Activated CD4-positive, alpha-beta T cell treated with anti-CD3 and anti-CD28 coated beads, Interleukin-2, amount 10 ng/mL, durations not matched to agents 7 days and 5 days (primary cell): ENCODE data around the gene ADGRG6. TPM values are rescaled to one million over a fixed set of nuclear protein-coding genes. Genes with fewer than 3 reads are reported as not detected.

Experiments used
- CTCF ChIA-PET: fragments of 350-600 bp; sonication (Branson Sonifier 250); formaldehyde crosslinking; loops from one replicate; lab custom pipeline; 2021; ENCODE audit warnings: antibody characterized with exemption; lab: Charles Lee
- POLR2A ChIA-PET: fragments of 350-600 bp; sonication (Branson Sonifier 250); formaldehyde crosslinking; loops from one replicate; lab custom pipeline; 2021; ENCODE audit warnings: antibody characterized with exemption; lab: Charles Lee
- DNase-seq: peaks from one replicate; pipeline ENCODE4 v3.0.0-alpha.2; 2020
- H3K27ac Mint-ChIP-seq: one replicate; pipeline ENCODE4 v1.8.0; 2021; ENCODE audit warnings: mild to moderate bottlenecking, moderate library complexity, mixed read lengths
- H3K27me3 Mint-ChIP-seq: one replicate; pipeline ENCODE4 v1.8.0; 2021; ENCODE audit warnings: mixed read lengths
- H3K36me3 Mint-ChIP-seq: one replicate; pipeline ENCODE4 v1.8.0; 2021; ENCODE audit warnings: low read depth, mixed read lengths
- H3K4me1 Mint-ChIP-seq: one replicate; pipeline ENCODE4 v1.8.0; 2021; ENCODE audit warnings: mixed read lengths
- H3K4me3 Mint-ChIP-seq: one replicate; pipeline ENCODE4 v1.8.0; 2021; ENCODE audit warnings: mild to moderate bottlenecking, moderate library complexity, mixed read lengths
- H3K9me3 Mint-ChIP-seq: one replicate; pipeline ENCODE4 v1.8.0; 2021; ENCODE audit warnings: mixed read lengths
- total RNA-seq, 2 experiments: library from RNA; stranded (reverse); gene quantifications; one replicate each; pipeline ENCODE4 v1.2.3, GENCODE V29; 2021

The ADGRG6 gene
- total RNA-seq, 2 experiments from 2014 or later: 0.35 to 0.52 TPM

DNA sequence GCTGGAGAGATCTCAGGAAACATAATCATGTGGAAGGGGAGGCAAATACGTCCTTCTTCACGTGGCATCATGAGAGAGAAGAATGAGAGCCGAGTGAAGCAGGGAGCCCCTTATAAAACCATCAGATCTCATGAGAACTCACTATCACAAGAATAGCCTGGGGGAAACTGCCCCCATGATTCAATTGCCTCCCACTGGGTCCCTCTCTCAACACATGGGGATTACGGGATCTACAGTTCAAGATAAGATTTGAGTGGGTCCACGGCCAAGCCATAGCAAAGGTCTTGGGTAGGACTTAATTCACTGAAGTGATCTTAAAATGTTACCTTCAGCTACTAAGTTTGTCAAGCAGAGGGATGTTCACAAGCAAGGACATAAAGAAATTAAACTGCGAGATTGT is 162.2 kb downstream of the ADGRG6 start:
- POLR2A ChIA-PET: no interaction called here
- no peak for DNase-seq
- H3K27me3 Mint-ChIP-seq: no peaks in the 10 kb centered on the region
- H3K9me3 Mint-ChIP-seq: peaks cover 14% of the 10 kb centered on the region
- CTCF ChIA-PET: no interaction called here
- no peak overlapping the region for H3K4me3 Mint-ChIP-seq
- H3K36me3 Mint-ChIP-seq: no peaks in the 10 kb centered on the region
- H3K27ac Mint-ChIP-seq: no peak overlapping the region
- no peaks in the 10 kb centered on the region for H3K4me1 Mint-ChIP-seq

DNA sequence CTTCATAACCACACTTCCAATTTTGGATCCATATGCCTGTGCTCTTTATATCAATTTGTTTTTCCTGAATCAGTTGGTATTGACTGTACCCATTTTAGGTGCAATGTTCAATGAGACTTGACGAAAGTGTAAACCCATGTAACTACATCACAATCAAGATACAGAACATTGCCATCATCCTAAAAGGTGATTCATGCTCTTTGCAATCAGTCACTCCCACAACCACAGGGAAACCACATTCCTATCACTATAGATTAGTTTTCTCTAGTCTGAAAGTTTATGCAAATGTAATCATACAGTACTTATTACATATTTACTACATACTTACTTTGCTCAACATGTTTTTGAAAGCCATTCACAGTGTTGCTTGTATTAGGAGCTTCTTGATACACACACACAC is 167.4 kb downstream of the ADGRG6 start:
- DNase-seq: no peak
- POLR2A ChIA-PET: no interaction called here
- Mint-ChIP-seq H3K27ac (no peak overlapping the region), H3K27me3 (no peaks in the 10 kb centered on the region), H3K4me1 (no peaks in the 10 kb centered on the region), H3K36me3 (no peaks in the 10 kb centered on the region), H3K4me3 (no peak overlapping the region), H3K9me3 (peaks cover 3% of the 10 kb centered on the region)
- CTCF ChIA-PET: no interaction called here

DNA sequence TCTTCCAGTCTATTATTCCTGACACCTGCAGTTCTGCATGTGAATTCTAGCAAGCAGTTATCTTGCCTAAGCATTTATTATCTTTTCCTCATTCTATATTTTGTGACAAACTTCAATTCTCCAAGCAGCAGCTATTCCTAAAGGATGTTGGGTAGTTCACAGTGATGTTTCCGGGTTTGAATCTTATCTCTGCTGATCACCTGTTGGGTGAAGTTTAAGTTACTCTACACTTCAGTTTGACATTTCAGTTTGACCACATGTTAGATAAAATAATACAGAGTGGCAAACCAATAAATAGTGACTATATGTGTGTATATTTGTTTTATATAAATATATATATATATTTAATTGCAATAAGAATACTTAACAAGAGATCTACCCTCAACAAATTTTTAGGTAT is 168.6 kb downstream of the ADGRG6 start:
- CTCF ChIA-PET: no interaction called here
- no peak for DNase-seq

DNA sequence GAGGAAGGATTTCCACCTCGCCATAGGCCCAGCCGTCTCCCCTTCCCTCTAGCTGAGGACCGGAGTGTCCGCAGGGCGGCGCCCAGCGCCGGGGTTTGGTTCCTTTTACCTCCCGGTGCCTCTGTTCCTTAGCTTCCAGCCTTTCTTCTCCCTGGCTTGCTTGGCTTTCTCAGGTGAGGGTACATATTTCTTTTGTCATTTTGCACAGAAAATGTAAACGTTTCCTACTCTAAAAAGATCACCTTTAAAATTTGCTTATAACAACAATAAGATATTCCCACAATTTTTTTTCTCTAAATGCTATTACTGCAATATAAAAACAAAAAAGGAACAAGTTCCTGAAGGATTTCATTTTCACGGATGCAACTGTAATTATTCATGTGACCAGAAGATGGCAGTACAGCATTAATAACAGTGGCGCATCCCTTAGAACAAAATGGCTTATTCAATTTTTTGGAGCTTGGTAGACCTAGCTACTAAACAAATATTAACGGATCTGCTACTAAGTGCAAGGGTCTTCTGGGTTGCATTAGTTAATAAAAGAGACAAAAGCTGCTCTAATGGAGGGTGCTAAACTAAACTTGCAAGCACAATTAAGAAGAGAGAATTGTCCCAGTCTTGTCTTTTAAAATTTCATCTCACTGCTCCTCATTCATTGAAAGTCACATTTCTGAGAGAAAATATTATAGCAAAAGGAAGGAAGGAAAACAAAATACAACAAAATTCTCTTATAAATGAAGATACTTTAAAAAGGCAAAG is 172.9 kb downstream of the ADGRG6 start:
- Mint-ChIP-seq H3K4me3 (no peak overlapping the region), H3K27ac (no peak overlapping the region)
- POLR2A ChIA-PET: no interaction called here

More for the DNA sequence above, 168.6 kb downstream of the ADGRG6 start:
- peaks cover 5% of the 10 kb centered on the region for H3K4me1 Mint-ChIP-seq
- POLR2A ChIA-PET: no interaction called here
- no peaks in the 10 kb centered on the region for H3K27me3 Mint-ChIP-seq
- H3K4me3 Mint-ChIP-seq: no peak overlapping the region
- peaks cover 3% of the 10 kb centered on the region for H3K9me3 Mint-ChIP-seq
- no peaks in the 10 kb centered on the region for H3K36me3 Mint-ChIP-seq
- H3K27ac Mint-ChIP-seq: no peak overlapping the region

DNA sequence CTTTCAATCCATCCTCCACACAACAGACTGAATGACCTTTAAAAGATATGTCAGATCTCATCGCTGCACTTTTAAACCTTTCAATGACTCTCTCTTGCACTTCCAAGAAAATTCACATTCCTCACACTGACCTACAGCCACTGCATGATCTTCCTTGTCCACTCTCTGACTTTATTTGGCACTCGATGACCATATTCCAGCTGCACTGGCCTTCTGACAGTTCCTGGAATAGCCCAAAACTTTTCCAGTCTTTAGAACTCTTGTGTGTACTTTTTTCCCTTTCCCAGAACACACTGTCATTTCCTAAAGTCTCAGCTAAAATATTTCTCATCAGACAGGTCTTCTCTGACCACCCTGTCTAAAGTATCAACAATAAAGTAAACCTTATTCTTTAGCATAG is 174.6 kb downstream of the ADGRG6 start:
- Mint-ChIP-seq H3K27me3 (no peaks in the 10 kb centered on the region), H3K36me3 (no peaks in the 10 kb centered on the region), H3K9me3 (peaks cover 2% of the 10 kb centered on the region), H3K27ac (no peak overlapping the region), H3K4me3 (no peak overlapping the region), H3K4me1 (peaks cover 9% of the 10 kb centered on the region)
- POLR2A ChIA-PET: no interaction called here
- no peak for DNase-seq
- CTCF ChIA-PET: no interaction called here

More for the DNA sequence above, 172.9 kb downstream of the ADGRG6 start:
- DNase-seq: peak; percentile 13
- peaks cover 2% of the 10 kb centered on the region for H3K9me3 Mint-ChIP-seq
- H3K4me1 Mint-ChIP-seq: peaks cover 9% of the 10 kb centered on the region
- CTCF ChIA-PET: interaction anchor here (0.7 to 1.0 kb wide), 6 partner anchors 14 to 953 kb away, joined by 3 to 5 read pairs (median 3); no protein-coding TSS in a partner anchor
- H3K27me3 Mint-ChIP-seq: no peaks in the 10 kb centered on the region
- H3K36me3 Mint-ChIP-seq: no peaks in the 10 kb centered on the region

DNA sequence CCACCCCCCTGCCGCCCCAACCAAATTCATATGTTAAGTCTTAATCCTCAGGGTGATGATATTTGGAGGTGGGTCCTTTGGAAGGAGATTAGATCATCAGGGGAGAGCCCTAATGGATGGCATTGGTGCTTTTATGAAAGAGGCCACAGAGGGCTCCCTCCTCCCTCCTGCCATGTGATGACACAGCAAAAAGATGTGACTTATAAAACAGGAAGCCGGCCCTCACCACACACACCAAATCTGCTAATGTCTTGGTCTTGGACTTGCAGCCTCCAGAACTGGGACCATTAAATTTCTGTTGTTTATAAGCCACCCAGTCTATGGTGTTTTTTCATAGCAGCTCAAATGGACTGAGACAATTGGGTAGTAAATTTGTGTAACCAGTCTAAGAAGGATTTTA is 176.3 kb downstream of the ADGRG6 start:
- Mint-ChIP-seq H3K9me3 (peaks cover 2% of the 10 kb centered on the region), H3K4me1 (peaks cover 9% of the 10 kb centered on the region), H3K4me3 (no peak overlapping the region), H3K27me3 (no peaks in the 10 kb centered on the region), H3K27ac (no peak overlapping the region), H3K36me3 (no peaks in the 10 kb centered on the region)
- ChIA-PET CTCF (no interaction called here), POLR2A (no interaction called here)
- DNase-seq: no peak

DNA sequence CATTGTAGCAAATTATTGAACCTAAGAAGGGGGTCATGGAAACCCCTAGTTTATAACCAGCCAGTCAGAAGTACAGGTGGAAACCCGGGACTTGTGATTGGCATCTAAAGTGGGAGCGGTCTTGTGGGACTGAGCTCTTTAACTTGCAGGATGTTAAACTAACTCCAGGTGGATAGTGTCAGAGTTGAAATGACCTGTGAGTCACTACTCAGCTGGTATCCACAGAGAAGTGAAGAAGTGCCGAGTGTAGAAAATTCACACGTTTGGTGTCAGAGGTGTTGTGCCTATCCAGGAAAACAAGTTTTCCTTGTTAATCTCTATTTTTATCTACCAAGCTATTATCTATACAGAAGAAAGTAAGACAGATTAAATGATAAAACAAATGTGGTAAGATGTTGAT is 179.7 kb downstream of the ADGRG6 start:
- POLR2A ChIA-PET: no interaction called here
- peaks cover 2% of the 10 kb centered on the region for H3K36me3 Mint-ChIP-seq
- peaks cover 2% of the 10 kb centered on the region for H3K27me3 Mint-ChIP-seq
- no peak overlapping the region for H3K4me3 Mint-ChIP-seq
- no peak overlapping the region for H3K27ac Mint-ChIP-seq
- peaks cover 5% of the 10 kb centered on the region for H3K4me1 Mint-ChIP-seq
- CTCF ChIA-PET: no interaction called here
- peaks cover 6% of the 10 kb centered on the region for H3K9me3 Mint-ChIP-seq
- no peak for DNase-seq

DNA sequence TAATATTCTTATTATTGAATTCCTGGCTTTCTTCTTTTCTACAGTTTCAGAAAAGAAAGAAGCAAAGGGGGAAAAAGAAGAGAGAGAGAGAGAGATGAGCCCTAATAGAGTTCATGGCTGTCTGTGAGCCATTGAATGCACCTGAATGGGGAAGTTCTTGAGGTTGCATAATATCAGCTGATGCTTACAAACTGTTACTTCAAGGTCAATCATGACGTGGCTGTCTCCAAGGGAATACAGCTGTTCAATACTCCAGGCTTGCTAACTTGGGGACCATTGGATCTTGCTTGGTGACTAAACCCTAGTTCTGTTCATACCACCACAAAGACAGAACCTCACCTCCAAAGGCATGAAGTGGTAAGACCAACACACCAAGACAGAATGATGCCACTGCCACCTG is 180.4 kb downstream of the ADGRG6 start:
- peaks cover 6% of the 10 kb centered on the region for H3K9me3 Mint-ChIP-seq
- H3K36me3 Mint-ChIP-seq: peaks cover 2% of the 10 kb centered on the region
- no peak overlapping the region for H3K4me3 Mint-ChIP-seq
- peaks cover 2% of the 10 kb centered on the region for H3K27me3 Mint-ChIP-seq
- ChIA-PET POLR2A (no interaction called here), CTCF (no interaction called here)
- peaks cover 5% of the 10 kb centered on the region for H3K4me1 Mint-ChIP-seq
- H3K27ac Mint-ChIP-seq: no peak overlapping the region
- DNase-seq: no peak

DNA sequence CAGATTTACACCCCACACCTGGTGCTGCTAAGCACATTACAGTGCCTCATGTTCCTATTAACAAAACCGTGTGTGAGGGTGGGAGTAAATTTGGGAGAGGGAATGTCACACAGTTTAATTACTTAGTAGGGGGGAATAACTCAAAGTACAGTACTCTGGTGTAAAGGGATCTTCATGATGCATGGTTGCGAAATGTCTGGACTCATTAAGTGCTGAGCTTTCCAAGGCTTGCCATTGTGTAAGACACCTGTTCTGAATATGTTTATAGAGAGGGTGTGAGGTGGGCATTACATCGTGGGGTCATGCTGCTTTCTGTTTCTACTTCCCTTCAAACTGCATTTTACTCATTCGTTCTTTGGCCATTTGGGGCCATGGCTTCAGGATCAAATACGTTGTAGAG is 181.2 kb downstream of the ADGRG6 start:
- DNase-seq: no peak
- H3K27me3 Mint-ChIP-seq: peaks cover 2% of the 10 kb centered on the region
- peaks cover 4% of the 10 kb centered on the region for H3K9me3 Mint-ChIP-seq
- no peak overlapping the region for H3K4me3 Mint-ChIP-seq
- H3K36me3 Mint-ChIP-seq: peaks cover 2% of the 10 kb centered on the region
- H3K4me1 Mint-ChIP-seq: peaks cover 3% of the 10 kb centered on the region
- CTCF ChIA-PET: no interaction called here
- H3K27ac Mint-ChIP-seq: no peak overlapping the region
- POLR2A ChIA-PET: no interaction called here

DNA sequence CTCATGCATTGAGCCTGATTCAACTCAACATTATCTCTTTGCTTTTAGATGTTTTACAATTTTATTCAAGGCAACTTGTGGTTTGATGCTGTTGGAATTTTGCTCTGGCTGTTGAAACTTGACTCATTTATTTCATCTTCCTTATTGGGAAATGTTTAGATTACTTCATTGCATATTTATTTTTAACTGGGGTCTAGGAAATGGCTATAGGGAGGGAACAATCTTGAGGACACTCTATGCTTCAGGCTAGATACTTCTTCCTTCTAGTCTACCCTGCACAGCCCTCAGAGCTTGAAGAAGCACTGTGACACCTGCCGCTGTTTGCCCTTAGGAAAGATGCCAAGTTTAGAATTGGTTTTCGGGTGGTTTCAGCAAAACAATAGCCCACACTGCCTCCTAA is 183.4 kb downstream of the ADGRG6 start:
- DNase-seq: no peak
- POLR2A ChIA-PET: no interaction called here
- no peak overlapping the region for H3K4me3 Mint-ChIP-seq
- CTCF ChIA-PET: no interaction called here
- peaks cover 2% of the 10 kb centered on the region for H3K36me3 Mint-ChIP-seq
- H3K9me3 Mint-ChIP-seq: peaks cover 4% of the 10 kb centered on the region
- H3K27me3 Mint-ChIP-seq: peaks cover 2% of the 10 kb centered on the region
- no peaks in the 10 kb centered on the region for H3K4me1 Mint-ChIP-seq
- no peak overlapping the region for H3K27ac Mint-ChIP-seq

DNA sequence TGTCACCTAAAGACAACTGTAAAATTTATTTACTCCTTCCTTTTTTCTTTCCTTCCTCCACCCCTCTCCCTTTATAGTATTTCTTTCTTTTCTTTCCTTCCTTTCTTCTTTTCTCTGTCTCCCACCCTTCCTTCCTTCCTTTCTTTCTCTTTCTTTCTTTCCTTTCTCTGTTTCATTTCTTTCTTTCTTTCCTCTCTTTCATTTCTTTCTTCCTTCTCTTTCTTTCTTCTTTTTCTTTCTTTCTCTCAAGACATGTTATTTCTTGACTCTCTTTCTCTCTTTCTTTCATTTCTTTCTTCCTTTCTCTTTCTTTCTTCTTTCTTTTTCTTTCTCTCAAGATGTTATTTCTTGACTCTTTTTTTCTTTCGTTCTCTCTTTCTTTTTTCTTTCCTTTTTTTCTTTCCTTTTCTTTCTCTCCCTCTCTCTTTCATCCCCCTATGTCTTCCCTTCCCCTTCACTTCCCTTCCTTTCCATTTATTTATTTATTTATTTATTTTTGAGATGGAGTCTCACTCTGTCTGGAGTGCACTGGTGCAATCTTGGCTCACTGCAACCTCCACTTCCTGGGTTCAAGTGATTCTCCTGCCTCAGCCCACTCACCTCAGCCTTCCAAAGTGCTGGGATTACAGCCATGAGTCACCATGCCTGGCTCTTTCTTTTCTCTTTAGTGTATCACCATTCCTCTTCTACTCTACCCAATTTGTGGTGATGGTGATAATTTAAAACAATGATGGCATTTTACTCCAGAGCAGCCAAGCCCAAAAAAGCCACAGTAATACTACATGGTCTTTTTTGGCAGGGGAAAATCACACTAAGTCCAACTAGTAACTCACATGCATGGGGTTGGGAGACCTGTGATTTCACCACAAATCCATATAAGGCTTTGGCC is 188.2 kb downstream of the ADGRG6 start:
- DNase-seq: no peak
- ChIA-PET POLR2A (no interaction called here), CTCF (no interaction called here)
- Mint-ChIP-seq H3K27ac (no peak overlapping the region), H3K4me1 (no peaks in the 10 kb centered on the region), H3K9me3 (no peaks in the 10 kb centered on the region), H3K27me3 (no peaks in the 10 kb centered on the region), H3K4me3 (no peak overlapping the region), H3K36me3 (no peaks in the 10 kb centered on the region)
